Stimulated activated CD4-positive, alpha-beta T cell treated with anti-CD3 and anti-CD28 coated beads, Interleukin-2, amount 100 ng/mL, for 48 hours (primary cell): ENCODE measurements around the gene HINT3.
"Not testable (repeated sequence)": the region's sequence is repeated elsewhere in the genome, so short reads cannot be mapped to it uniquely, and the experiment has no call there.

Experiments used
- DNase-seq, 2 donors: peaks; one replicate each; pipeline ENCODE4 v3.0.0-alpha.2; 2020

HINT3 gene

GRCh38 chr6:125940247-125941041 lies 16.1 kb upstream of the HINT3 start:
- no peak for DNase-seq

DNA sequence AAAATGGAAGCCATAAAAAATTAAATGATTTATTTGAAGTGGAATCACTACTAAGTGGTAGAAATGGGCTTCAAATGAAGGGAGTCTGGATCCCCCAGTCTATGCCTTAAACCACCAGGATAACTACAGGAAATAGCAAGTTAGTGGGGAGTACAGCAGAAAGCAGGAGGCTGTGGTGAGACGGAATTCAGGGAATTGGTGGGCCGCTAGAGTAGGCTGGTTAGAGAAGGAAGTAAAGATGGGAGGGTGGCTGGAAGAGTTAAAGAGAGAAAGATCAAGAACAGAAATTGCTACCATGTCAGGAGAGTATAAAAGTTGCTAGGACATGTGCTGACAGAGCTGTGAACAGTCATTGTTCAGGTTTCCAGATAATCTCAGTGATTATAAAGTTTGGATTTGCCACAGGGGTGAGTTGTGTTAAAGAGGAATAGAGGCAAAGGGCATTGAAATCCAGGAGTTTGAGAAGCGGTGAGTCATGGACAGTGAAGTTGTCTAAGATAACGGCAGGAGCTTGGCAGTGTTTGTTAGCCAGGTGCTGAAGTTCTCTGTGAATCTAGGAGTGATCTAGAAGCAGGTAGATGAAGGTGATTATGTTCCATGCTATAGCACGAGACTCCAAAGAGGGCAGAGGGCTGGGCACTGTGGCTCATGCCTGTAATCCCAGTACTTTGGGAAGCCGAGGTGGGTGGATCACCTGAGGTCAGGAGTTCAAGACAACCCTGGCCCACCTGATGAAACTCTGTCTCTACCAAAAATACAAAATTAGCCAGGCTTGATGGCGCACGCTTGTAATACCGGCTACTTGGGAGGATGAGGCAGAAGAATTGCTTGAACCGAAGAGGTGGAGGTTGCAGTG lies 13.7 kb upstream of the HINT3 start:
- DNase-seq = no peak

DNA sequence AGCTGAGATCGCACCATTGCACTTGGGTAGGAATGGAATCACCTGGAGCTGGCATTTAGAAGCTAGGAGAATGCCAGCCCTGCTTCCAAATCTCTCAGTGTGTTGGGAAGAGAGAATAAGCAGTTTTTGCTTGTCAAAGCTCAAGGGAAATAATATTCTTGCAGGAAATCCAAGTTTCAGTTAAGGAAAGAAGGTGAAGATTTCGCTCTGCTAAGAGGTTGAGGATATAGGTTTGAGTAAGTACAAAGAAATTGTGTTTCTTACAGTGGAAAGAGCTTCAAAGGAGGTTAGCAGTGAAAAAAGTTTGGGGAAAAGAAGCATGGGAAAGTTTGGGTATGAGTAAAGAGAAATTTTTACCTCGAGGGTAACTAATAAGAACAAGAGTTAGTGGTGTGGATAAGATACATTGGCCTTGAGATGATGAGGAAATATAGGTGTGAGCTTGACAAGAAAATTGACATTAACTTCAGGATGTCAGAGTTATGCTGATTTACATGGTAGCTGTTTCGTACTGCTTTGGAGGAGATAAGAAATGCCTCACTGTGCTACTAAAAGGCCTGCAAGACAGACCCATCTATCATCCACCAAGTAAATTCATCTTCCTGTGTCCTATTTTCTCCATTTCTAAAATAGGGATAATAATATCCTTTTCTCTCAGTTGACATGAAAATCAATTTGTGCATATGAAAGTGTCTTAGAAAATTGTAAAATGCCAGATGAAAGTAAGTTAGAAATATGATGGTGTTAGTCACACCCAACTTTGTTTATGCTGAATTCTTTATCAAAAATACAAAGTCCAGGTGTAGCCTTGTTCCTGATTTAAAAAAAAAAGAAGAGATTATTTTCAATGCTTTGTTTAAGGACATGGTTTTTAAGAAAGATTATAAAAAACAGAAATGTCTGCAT lies 12.8 kb upstream of the HINT3 start:
- no peak for DNase-seq

- no peak for DNase-seq
Observed at GRCh38 chr6:125944434-125944816, 12.1 kb upstream of the HINT3 start.

- no peak for DNase-seq
Observed at GRCh38 chr6:125944896-125945295, 11.7 kb upstream of the HINT3 start.

- DNase-seq = no peak
Observed at GRCh38 chr6:125945378-125946141, 11.0 kb upstream of the HINT3 start.

DNA sequence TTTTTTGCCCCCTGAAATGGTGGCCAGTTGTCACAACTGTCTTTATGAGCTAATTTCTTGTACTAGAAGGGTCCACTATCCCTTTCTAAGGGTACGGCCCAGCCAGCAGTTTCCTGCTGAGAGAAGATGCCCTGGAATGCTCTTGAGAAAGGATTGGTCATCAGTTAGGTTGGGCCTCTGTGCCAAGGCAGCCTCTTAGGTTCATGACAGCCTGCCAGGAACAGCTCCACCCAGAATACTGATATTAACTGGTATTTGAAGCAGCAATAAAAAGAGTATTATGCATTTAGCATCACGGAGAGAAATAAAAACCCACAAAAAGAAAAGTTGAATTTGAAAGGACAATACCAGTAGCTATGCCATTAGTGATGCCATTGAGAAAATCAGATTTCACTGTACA lies 9.0 kb upstream of the HINT3 start:
- DNase-seq = no peak

DNA sequence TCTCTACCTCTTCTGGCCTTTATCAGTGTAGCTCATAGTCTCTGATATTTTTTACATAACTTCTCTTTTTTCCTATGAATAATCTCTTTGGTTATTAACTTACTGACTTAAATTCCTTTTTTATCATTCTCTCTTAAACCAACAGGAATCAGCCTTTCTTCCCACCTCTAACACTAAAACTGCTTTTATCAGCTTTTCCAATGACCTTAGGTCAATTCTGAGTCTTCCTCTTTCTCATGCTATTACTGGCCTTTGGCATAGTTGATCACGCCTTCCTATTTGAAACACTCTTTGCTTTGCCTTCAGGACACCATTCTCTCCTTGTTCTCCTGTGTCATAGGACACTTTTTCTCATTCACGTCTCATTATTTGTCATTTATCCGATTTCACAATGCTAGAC lies 8.1 kb upstream of the HINT3 start:
- no peak for DNase-seq

- no peak for DNase-seq
Observed at GRCh38 chr6:125949069-125949468, 7.5 kb upstream of the HINT3 start.

DNA sequence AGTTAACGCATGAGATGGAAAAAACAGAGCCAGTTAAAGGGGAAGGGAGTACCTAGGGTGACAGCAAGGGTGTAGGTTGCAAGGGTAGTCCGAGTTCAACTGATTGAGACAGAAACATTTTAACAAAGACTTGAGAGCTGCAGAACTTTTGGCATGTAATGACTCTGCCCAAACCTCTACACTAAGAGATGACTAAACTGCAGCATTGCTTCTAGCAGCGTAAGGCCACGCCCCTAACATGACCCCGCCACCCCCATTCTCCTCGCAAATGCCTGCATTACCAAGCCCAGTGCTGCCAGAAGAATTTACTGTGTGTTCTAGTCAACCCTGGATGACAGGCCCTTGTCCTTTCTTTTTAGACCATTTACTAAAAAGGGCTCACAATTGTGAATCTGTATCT lies 6.3 kb upstream of the HINT3 start:
- DNase-seq = no peak

- DNase-seq = not testable (repeated sequence)
Observed at GRCh38 chr6:125950716-125951115, 5.9 kb upstream of the HINT3 start.

DNA sequence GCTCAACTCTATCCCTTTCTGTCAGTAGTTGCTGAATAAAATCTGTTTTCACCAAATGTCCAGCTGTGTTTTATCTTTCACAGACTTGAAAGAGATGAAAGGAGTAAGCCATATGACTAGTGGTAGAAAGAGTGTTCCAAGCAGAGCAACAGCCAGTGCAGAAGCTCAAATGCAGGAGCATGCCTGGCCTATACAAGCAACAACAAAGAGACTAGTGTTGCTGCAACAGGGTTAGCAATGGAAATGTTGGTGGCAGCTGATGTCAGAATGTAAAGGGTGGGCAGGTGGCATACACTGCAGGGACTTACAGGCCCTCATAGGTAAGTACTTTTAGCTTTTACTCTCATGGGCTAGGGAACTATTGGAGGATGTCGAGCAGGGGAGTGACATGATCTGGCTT lies 5.2 kb upstream of the HINT3 start:
- no peak for DNase-seq

DNA sequence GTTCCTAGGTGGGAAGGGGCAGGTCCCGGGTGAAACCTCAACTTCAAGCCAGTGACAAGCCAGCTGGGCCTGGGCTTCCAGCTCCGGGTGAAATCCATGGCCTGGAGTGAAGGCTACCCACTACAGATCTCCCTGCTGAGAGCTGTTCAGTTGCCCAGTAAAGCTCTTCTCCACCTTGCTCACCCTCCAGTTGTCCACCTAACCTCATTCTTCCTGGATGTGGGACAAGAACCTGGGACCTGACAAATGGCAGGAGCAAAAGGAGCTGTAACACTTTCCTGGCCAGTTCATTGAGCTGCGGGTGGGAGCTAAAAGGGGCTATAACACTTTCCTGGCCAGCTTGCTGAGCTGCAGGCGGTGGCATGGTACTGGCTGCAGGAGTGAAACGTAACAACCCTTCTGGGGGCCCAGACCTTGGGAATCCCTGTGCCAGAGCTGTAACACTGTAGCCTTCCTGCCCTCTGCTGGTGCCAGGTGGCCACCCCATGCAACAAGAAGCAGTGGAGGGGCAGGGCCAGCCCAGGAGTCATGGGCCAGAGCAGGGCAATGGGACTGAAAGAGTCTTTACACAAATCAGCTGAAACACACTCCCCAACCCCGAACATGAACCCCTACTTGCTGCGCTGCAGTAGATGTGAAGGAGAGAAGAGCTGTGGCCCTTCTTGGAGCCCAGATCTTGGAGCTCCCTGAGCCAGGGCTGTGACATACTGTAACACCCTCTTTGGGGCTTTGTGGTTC lies 3.6 kb upstream of the HINT3 start:
- DNase-seq = no peak

- no peak for DNase-seq
Observed at GRCh38 chr6:125953502-125953875, 3.1 kb upstream of the HINT3 start.

- no peak for DNase-seq
Observed at GRCh38 chr6:125954735-125955339, 1.7 kb upstream of the HINT3 start.

- no peak for DNase-seq
Observed at GRCh38 chr6:125955973-125956372, 597 bp upstream of the HINT3 start.

DNA sequence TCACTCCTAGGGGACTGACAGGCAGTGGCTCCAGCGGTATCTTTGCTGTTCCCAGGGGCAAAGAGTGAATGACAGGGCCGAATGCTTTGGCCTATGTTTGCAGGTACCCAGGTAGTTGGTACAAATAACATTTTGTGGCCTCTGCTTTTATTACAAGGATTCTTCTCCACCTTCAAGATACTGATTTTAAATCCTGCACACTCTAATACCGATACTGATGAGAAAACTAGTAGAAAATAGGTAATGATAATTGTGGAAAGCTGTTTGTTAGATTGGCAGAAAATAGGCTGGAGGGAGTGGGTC lies 772 bp downstream of the HINT3 start:
- no peak for DNase-seq

GRCh38 chr6:125957845-125958244 lies 1.3 kb downstream of the HINT3 start:
- DNase-seq = no peak

GRCh38 chr6:125959041-125959440 lies 2.5 kb downstream of the HINT3 start:
- DNase-seq = no peak

- no peak for DNase-seq
Observed at GRCh38 chr6:125961117-125961516, 4.5 kb downstream of the HINT3 start.

GRCh38 chr6:125962900-125963497 lies 6.4 kb downstream of the HINT3 start:
- no peak for DNase-seq
